Choroid plexus epithelial cell (primary cell): Measurements from ENCODE around the gene LETM1.

Experiments used
- DNase-seq: peaks from one replicate; pipeline ENCODE4 v3.0.0-alpha.2; 2010; ENCODE audit warnings: low read depth
- H3K4me3 ChIP-seq: 2 replicates; pipeline ENCODE4 v1.5.1; 2011; ENCODE audit warnings: low read depth, mild to moderate bottlenecking, control low read depth, low read length, moderate library complexity
- TF ChIP-seq, protein P1 (sequence below): conservative IDR thresholded peaks from 2 replicates; pipeline ENCODE4 v1.5.1; 2011; ENCODE audit warnings: low read depth, mild to moderate bottlenecking, control low read depth, inconsistent platforms, low read length, moderate library complexity

Gene LETM1

DNA sequence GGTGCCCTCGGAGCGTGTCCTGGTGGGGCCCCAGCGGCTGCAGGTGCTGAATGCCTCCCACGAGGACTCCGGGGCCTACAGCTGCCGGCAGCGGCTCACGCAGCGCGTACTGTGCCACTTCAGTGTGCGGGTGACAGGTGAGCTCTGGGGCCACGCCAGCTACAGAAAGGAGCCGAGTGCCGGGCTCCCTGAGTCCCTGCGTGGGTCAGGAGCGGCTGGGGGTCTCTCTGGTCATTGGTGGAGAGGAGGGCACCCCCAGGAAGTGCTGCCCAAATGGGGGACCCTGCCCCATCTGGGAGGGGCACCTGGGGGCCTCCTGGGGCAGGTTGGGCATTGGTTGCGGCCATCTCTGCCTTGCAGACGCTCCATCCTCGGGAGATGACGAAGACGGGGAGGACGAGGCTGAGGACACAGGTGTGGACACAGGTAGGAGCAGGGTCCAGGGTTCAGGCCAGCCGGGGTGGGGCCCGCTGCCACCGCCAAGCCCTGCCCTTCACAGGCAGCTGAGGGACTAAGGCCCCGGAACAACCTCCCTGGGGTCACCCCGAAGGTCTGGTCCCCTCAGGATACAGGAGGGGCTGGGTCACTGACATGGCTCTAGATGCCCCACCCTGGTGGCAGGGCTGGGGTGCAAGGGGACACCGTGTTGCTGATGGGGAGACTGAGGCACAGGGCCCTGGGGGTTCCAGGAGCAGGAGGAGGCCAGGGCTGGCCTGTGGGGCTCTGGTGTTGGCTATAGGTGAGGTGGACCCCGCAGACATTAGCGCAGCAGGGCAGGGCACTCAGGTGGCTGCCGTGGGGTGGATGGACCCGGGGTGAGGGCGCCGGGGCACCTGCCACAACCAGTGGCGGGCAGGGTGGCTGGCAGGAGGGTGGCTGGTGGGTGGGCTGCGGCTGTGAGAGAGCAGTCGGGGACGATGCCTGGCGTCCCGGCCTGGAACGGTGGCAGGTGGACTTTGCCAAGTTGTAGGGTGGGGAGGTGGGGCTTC, 56.3 kb downstream of the LETM1 start:
- no peak overlapping the region for H3K4me3 ChIP-seq
- DNase-seq, result no peak
- TF ChIP-seq, protein P1, sequence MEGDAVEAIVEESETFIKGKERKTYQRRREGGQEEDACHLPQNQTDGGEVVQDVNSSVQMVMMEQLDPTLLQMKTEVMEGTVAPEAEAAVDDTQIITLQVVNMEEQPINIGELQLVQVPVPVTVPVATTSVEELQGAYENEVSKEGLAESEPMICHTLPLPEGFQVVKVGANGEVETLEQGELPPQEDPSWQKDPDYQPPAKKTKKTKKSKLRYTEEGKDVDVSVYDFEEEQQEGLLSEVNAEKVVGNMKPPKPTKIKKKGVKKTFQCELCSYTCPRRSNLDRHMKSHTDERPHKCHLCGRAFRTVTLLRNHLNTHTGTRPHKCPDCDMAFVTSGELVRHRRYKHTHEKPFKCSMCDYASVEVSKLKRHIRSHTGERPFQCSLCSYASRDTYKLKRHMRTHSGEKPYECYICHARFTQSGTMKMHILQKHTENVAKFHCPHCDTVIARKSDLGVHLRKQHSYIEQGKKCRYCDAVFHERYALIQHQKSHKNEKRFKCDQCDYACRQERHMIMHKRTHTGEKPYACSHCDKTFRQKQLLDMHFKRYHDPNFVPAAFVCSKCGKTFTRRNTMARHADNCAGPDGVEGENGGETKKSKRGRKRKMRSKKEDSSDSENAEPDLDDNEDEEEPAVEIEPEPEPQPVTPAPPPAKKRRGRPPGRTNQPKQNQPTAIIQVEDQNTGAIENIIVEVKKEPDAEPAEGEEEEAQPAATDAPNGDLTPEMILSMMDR, result no peak

DNA sequence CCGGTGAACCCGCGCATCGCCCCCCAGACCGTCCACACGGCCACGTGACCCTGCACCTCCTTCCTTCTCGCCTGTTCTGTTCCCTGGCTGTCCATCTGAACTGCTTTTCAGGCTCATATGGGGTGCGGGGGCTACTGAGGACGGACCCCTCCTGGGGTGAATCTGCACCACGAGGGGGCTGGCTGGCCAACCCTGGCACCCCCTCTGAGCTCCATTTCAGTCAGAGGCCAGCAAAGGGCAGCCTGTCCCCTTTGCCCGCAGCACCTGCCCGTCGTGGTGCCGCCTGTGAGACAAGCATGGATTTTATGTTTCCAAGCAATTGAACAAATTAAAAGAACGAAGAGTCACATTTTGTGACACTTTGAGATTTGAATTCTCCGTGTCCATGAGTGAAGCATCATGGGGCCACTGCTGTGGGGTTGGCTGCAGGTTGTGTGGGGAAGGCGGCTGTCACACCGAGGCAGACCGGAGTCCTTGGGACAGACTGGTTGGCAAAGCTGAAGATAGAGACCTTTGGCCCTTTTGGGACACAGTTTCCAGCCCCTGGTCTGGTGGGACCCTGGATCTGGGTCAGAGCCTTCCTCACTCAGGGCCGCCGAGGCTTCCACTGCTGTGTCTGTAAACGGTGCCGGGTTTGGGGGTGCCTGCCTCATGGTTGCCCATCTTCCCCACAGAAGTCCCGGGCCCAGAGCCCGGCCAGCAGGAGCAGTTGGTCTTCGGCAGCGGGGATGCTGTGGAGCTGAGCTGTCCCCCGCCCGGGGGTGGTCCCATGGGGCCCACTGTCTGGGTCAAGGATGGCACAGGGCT, 57.2 kb downstream of the LETM1 start:
- H3K4me3 ChIP-seq, result no peak overlapping the region
- DNase-seq, result no peak
- TF ChIP-seq, protein P1, result no peak

DNA sequence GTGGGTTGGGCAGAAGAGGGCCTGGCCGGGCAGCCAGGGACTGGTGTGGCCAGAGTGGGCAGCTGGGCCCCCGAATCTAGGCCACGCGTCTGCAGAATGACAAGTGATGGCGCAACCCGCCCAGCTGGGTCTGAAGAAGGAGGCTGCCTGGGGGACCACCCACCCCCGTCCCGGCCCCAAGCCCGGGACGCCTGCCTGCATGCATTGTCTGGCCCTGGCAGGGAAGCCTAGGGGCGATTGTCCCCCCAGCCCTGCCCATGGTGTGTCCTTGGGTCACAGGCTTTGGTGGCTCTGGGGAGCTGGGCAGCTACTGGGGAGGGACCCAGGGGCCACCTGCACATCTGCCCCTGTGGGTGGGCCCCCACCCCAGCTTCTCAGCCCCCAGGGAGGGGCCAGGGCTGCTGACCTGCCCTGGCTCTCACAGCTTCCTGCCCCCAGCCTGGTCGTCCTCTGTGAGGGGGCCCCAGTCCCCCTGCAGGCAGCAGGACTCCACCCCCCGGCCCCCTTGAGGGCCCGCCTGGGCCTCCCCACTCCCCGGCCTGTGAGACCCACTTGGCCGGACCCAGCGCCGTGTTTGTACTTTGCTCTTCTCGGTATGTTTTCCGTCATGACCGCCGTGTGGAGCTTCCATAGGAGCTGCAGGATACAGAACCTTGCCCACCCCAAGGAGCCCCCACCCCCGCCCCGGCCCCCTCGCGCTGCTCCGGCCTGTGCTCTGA, 57.9 kb downstream of the LETM1 start:
- no peak overlapping the region for H3K4me3 ChIP-seq
- no peak for DNase-seq
- TF ChIP-seq, protein P1, result no peak

DNA sequence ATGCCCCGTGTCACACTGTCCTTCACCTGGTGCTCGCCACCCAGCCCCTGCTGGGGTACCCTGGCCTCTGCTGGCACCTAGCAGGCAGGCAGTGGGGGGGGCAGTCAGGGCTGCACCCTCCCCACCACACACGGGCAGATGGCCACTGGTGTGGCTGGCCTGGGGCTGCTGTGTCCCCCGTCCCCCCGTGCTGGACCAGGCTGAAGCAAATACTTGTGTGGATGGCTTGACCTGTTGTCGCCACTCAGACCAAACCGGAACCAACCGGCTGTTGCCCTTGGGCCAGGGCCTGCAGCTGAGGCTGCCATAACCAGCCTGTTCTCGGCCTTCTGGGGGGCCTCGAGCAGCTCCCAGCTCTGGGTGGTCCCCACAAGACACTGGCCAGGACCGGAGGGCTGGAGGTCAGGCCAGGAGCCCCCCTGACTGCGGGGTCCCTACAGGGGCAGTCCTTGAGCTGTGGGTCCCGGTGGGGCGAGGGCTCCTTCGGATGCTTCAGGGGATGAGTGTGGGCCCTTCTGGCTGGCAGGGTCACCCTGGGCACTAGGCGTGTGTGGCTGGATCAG, 58.6 kb downstream of the LETM1 start:
- TF ChIP-seq, protein P1, result no peak
- no peak for DNase-seq

DNA sequence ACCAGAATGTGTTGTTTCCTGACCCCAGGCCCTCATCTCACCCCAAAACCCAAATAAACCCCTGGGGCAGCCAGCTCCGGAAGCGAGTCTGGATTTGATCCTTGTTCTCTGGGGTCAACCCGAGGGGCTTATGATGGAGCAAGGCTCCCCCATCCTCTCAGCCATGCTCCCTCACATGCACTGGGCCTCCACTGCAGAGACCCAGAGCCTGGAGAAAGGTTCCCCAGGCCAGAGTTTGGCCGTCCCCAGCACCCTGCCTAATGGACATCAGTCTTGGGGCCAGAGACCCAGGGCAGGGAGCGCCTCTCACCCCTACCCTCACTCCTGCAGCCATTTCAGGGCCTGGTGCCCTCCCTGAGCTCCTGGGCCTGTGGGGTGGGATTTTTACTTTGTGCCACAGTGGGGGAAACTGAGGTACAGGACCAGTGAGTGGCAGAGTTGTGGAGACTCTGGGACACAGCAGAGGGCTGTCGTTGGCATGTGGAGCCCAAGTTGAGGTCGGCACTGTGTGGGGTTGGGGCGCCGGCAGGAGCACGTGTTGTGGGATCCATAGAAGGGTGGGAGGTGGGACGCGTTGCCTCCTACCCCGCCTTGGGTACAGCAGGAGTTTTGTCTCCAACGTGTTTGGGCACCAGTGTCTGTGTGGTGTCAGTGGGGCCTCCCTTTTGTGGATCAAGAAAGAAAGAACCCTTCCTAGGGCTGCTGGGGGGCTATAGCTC, 59.3 kb downstream of the LETM1 start:
- TF ChIP-seq, protein P1, result no peak
- DNase-seq, result no peak
- no peak overlapping the region for H3K4me3 ChIP-seq

More for the DNA sequence above, 58.6 kb downstream of the LETM1 start:
- no peak overlapping the region for H3K4me3 ChIP-seq
